Bronchial epithelial cell (primary cell): ENCODE results near the gene ADGRG6. TPM values are rescaled to one million over a fixed set of nuclear protein-coding genes. Genes with fewer than 3 reads are reported as not detected.

Experiments used
- DNase-seq: peaks from one replicate; pipeline ENCODE4 v3.0.0-alpha.2; 2010; ENCODE audit warnings: low read depth
- FAIRE-seq: peaks from 2 replicates; lab custom pipeline; 2011; peaks lifted over from hg19 to GRCh38; lab: Jason Lieb, UNC
- H3K27me3 ChIP-seq: 2 replicates; pipeline ENCODE4 v1.5.1; 2011; ENCODE audit warnings: low read length; ENCODE audit not compliant: control insufficient read depth, insufficient read depth
- H3K36me3 ChIP-seq: 2 replicates; pipeline ENCODE4 v1.5.1; 2011; ENCODE audit warnings: low read length; ENCODE audit not compliant: control insufficient read depth, insufficient read depth
- H3K4me3 ChIP-seq: 2 replicates; pipeline ENCODE4 v1.5.1; 2011; ENCODE audit warnings: mild to moderate bottlenecking, low read depth, low read length, control low read depth
- CTCF ChIP-seq: IDR thresholded peaks from 2 replicates; pipeline ENCODE4 v1.5.1; 2011; ENCODE audit warnings: mild to moderate bottlenecking, moderate library complexity, low read length, control low read depth, inconsistent platforms; ENCODE audit not compliant: insufficient read depth, severe bottlenecking
- total RNA-seq: library from RNA; depleted of rRNA; stranded (reverse); fragments of >200 nt; gene quantifications from 2 replicates; pipeline ENCODE4 v1.2.1, GENCODE V29; 2014

The ADGRG6 gene
- total RNA-seq, 1 donor from 2014 or later = 12.4 TPM

DNA sequence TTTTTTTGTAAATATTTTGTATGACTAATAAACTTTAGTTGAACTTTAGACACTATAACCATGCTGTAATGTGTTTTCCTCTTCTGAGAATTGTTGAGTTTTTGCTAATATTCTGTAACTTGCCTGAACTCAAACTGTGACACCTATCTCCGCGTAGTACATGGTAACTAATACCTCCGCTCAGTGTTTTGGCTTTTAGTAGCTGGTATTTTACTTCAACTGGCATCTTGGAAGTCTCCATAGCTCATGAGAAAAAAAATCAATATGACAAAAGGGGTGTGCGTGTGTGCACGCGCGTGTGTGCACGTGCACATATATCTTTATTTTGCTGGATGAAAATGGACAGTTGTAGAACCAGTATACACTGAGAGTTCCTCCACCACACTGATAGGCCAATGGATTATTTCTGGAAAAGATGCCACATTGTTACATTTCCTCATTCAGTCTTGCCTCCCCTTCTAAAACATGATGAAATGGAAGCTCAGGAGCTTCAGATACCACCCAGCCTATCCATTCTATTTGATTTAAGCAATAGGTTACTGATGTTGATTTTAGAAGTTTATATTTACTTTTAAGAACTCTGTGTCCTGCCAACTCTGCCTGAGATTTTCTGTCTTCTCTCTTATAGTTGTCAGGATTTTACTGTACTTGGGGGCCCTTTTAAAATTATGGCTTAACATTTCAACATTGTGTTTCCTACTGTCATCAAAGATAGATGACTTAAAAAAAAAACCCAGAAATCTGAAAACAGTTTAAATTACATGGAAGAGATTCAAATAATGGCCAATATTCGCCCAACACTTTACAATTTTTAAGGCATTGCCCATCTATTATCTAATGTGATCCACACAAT, 16.3 kb upstream of the ADGRG6 start:
- Histone ChIP-seq H3K27me3 (no peaks in the 10 kb centered on the region), H3K36me3 (no peaks in the 10 kb centered on the region), H3K4me3 (no peak overlapping the region)
- FAIRE-seq = no peak
- no peak for DNase-seq
- TF ChIP-seq CTCF = no peak

GRCh38 chr6:142286088-142286409, 15.8 kb upstream of the ADGRG6 start:
- no peaks in the 10 kb centered on the region for H3K36me3 ChIP-seq
- DNase-seq (no peak), FAIRE-seq (no peak)
- no peak overlapping the region for H3K4me3 ChIP-seq
- no peaks in the 10 kb centered on the region for H3K27me3 ChIP-seq
- no peak for TF ChIP-seq CTCF

- no peak for TF ChIP-seq CTCF
- H3K27me3 ChIP-seq = no peaks in the 10 kb centered on the region
- FAIRE-seq = no peak
Observed at GRCh38 chr6:142289687-142290086, 12.1 kb upstream of the ADGRG6 start.

DNA sequence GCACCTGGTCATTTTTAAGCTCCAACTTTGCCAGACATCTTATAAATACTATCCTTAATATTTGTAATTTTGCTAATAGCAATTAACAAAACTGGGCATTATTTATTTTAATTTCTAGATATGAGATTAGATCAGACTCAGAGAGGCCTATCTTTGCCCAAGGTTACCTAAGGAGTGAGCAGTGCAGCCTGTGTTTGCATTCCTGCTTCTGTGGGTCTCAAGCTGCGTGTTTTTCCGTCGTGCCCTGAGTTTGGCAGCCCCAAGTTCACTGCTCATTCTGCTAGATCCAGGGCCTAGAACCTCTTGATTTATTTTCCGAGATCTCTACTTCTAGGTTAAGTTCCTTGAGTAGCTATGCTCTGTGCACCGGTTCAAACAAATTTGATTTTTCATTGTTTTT, 11.0 kb upstream of the ADGRG6 start:
- no peak for TF ChIP-seq CTCF
- Histone ChIP-seq H3K36me3 (no peaks in the 10 kb centered on the region), H3K27me3 (no peaks in the 10 kb centered on the region), H3K4me3 (no peak overlapping the region)
- FAIRE-seq (no peak), DNase-seq (no peak)

More at GRCh38 chr6:142289687-142290086, 12.1 kb upstream of the ADGRG6 start:
- no peak for DNase-seq
- Histone ChIP-seq H3K4me3 (no peak overlapping the region), H3K36me3 (no peaks in the 10 kb centered on the region)

DNA sequence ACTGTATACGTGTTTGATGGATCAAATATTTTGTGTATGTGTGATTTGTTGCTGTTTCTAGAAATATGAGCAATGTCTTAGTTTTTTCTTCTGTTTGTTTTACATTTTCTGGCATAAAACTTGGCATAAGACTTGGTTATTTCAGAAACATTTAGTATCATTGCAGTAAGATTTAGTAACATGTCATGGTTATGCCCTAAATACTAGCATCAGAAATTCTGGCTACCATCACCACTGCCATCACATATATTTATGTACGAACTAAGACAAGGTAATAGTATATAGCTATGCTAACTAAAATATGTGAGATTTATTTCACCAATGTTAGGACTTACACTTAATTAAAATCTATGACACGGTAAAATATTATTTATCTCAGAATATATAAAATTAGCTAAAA, 10.3 kb upstream of the ADGRG6 start:
- no peak for TF ChIP-seq CTCF
- Histone ChIP-seq H3K4me3 (no peak overlapping the region), H3K36me3 (no peaks in the 10 kb centered on the region), H3K27me3 (no peaks in the 10 kb centered on the region)
- DNase-seq (no peak), FAIRE-seq (no peak)
